Measurements from ENCODE around the gene SLC7A6OS.

SLC7A6OS gene

GRCh38 chr16:68283801-68284598 is 26.7 kb downstream of the SLC7A6OS start:
- Histone ChIP-seq H3K9me3 (ENCODE audit: control insufficient read depth, low read depth, low read length) (no peaks in the 10 kb centered on the region), H3K4me1 (ENCODE audit: control insufficient read depth, low read depth, low read length) (no peaks in the 10 kb centered on the region)

GRCh38 chr16:68283346-68283745 is 27.4 kb downstream of the SLC7A6OS start:
- H3K36me3 ChIP-seq (ENCODE audit: control insufficient read depth, low read depth, low read length): peaks cover 19% of the 10 kb centered on the region
- no peak overlapping the region for H3K27ac ChIP-seq (ENCODE audit: low read length)
- H3K4me1 ChIP-seq (ENCODE audit: control insufficient read depth, low read depth, low read length): no peaks in the 10 kb centered on the region
- H3K9me3 ChIP-seq (ENCODE audit: control insufficient read depth, low read depth, low read length): no peaks in the 10 kb centered on the region
- H3K4me3 ChIP-seq (ENCODE audit: low read length): no peak overlapping the region
- H3K9ac ChIP-seq (ENCODE audit: low read length): no peak overlapping the region
- no peaks in the 10 kb centered on the region for H3K27me3 ChIP-seq (ENCODE audit: control insufficient read depth, insufficient read depth, low read length)

More at GRCh38 chr16:68283801-68284598, 26.7 kb downstream of the SLC7A6OS start:
- H3K4me3 ChIP-seq (ENCODE audit: low read length): no peak overlapping the region
- no peak overlapping the region for H3K9ac ChIP-seq (ENCODE audit: low read length)
- no peak overlapping the region for H3K27ac ChIP-seq (ENCODE audit: low read length)
- H3K27me3 ChIP-seq (ENCODE audit: control insufficient read depth, insufficient read depth, low read length): no peaks in the 10 kb centered on the region
- H3K36me3 ChIP-seq (ENCODE audit: control insufficient read depth, low read depth, low read length): peaks cover 19% of the 10 kb centered on the region

GRCh38 chr16:68282064-68282452 is 28.7 kb downstream of the SLC7A6OS start:
- no peak overlapping the region for H3K9ac ChIP-seq (ENCODE audit: low read length)
- no peaks in the 10 kb centered on the region for H3K4me1 ChIP-seq (ENCODE audit: control insufficient read depth, low read depth, low read length)
- H3K27ac ChIP-seq (ENCODE audit: low read length): no peak overlapping the region
- no peaks in the 10 kb centered on the region for H3K27me3 ChIP-seq (ENCODE audit: control insufficient read depth, insufficient read depth, low read length)
- H3K4me3 ChIP-seq (ENCODE audit: low read length): no peak overlapping the region
- H3K36me3 ChIP-seq (ENCODE audit: control insufficient read depth, low read depth, low read length): peaks cover 11% of the 10 kb centered on the region
- no peaks in the 10 kb centered on the region for H3K9me3 ChIP-seq (ENCODE audit: control insufficient read depth, low read depth, low read length)

- H3K36me3 ChIP-seq (ENCODE audit: control insufficient read depth, low read depth, low read length): peaks cover 11% of the 10 kb centered on the region
- no peak overlapping the region for H3K4me3 ChIP-seq (ENCODE audit: low read length)
- no peaks in the 10 kb centered on the region for H3K27me3 ChIP-seq (ENCODE audit: control insufficient read depth, insufficient read depth, low read length)
- H3K4me1 ChIP-seq (ENCODE audit: control insufficient read depth, low read depth, low read length): no peaks in the 10 kb centered on the region
- no peak overlapping the region for H3K9ac ChIP-seq (ENCODE audit: low read length)
- no peak overlapping the region for H3K27ac ChIP-seq (ENCODE audit: low read length)
- H3K9me3 ChIP-seq (ENCODE audit: control insufficient read depth, low read depth, low read length): no peaks in the 10 kb centered on the region
These were observed 29.2 kb downstream of the SLC7A6OS start for GRCh38 chr16:68281368-68282063.

- Histone ChIP-seq H3K9ac (ENCODE audit: low read length) (no peak overlapping the region), H3K4me1 (ENCODE audit: control insufficient read depth, low read depth, low read length) (no peaks in the 10 kb centered on the region), H3K36me3 (ENCODE audit: control insufficient read depth, low read depth, low read length) (peaks cover 12% of the 10 kb centered on the region), H3K27me3 (ENCODE audit: control insufficient read depth, insufficient read depth, low read length) (no peaks in the 10 kb centered on the region), H3K4me3 (ENCODE audit: low read length) (no peak overlapping the region), H3K9me3 (ENCODE audit: control insufficient read depth, low read depth, low read length) (no peaks in the 10 kb centered on the region), H3K27ac (ENCODE audit: low read length) (no peak overlapping the region)
These were observed 30.8 kb downstream of the SLC7A6OS start for GRCh38 chr16:68279726-68280558.

GRCh38 chr16:68276223-68276622 is 34.5 kb downstream of the SLC7A6OS start:
- H3K36me3 ChIP-seq (ENCODE audit: control insufficient read depth, low read depth, low read length): peaks cover 15% of the 10 kb centered on the region
- no peaks in the 10 kb centered on the region for H3K4me1 ChIP-seq (ENCODE audit: control insufficient read depth, low read depth, low read length)
- no peaks in the 10 kb centered on the region for H3K27me3 ChIP-seq (ENCODE audit: control insufficient read depth, insufficient read depth, low read length)
- H3K27ac ChIP-seq (ENCODE audit: low read length): no peak overlapping the region
- H3K9ac ChIP-seq (ENCODE audit: low read length): no peak overlapping the region
- H3K4me3 ChIP-seq (ENCODE audit: low read length): no peak overlapping the region
- no peaks in the 10 kb centered on the region for H3K9me3 ChIP-seq (ENCODE audit: control insufficient read depth, low read depth, low read length)

- H3K27ac ChIP-seq (ENCODE audit: low read length): no peak overlapping the region
These were observed 35.0 kb downstream of the SLC7A6OS start for GRCh38 chr16:68275611-68276191.

GRCh38 chr16:68274441-68274840 is 36.3 kb downstream of the SLC7A6OS start:
- Histone ChIP-seq H3K4me1 (ENCODE audit: control insufficient read depth, low read depth, low read length) (no peaks in the 10 kb centered on the region), H3K9me3 (ENCODE audit: control insufficient read depth, low read depth, low read length) (no peaks in the 10 kb centered on the region), H3K27me3 (ENCODE audit: control insufficient read depth, insufficient read depth, low read length) (no peaks in the 10 kb centered on the region), H3K27ac (ENCODE audit: low read length) (no peak overlapping the region), H3K4me3 (ENCODE audit: low read length) (no peak overlapping the region), H3K36me3 (ENCODE audit: control insufficient read depth, low read depth, low read length) (peaks cover 13% of the 10 kb centered on the region), H3K9ac (ENCODE audit: low read length) (no peak overlapping the region)

More at GRCh38 chr16:68275611-68276191, 35.0 kb downstream of the SLC7A6OS start:
- Histone ChIP-seq H3K9me3 (ENCODE audit: control insufficient read depth, low read depth, low read length) (no peaks in the 10 kb centered on the region), H3K4me1 (ENCODE audit: control insufficient read depth, low read depth, low read length) (no peaks in the 10 kb centered on the region), H3K36me3 (ENCODE audit: control insufficient read depth, low read depth, low read length) (peaks cover 13% of the 10 kb centered on the region), H3K4me3 (ENCODE audit: low read length) (no peak overlapping the region), H3K9ac (ENCODE audit: low read length) (no peak overlapping the region), H3K27me3 (ENCODE audit: control insufficient read depth, insufficient read depth, low read length) (no peaks in the 10 kb centered on the region)

- peaks cover 13% of the 10 kb centered on the region for H3K36me3 ChIP-seq (ENCODE audit: control insufficient read depth, low read depth, low read length)
- no peaks in the 10 kb centered on the region for H3K4me1 ChIP-seq (ENCODE audit: control insufficient read depth, low read depth, low read length)
- no peak overlapping the region for H3K27ac ChIP-seq (ENCODE audit: low read length)
- no peaks in the 10 kb centered on the region for H3K27me3 ChIP-seq (ENCODE audit: control insufficient read depth, insufficient read depth, low read length)
- no peak overlapping the region for H3K4me3 ChIP-seq (ENCODE audit: low read length)
- no peak overlapping the region for H3K9ac ChIP-seq (ENCODE audit: low read length)
- no peaks in the 10 kb centered on the region for H3K9me3 ChIP-seq (ENCODE audit: control insufficient read depth, low read depth, low read length)
These were observed 36.9 kb downstream of the SLC7A6OS start for GRCh38 chr16:68273896-68274295.

GRCh38 chr16:68273459-68273858 is 37.3 kb downstream of the SLC7A6OS start:
- peaks cover 13% of the 10 kb centered on the region for H3K36me3 ChIP-seq (ENCODE audit: control insufficient read depth, low read depth, low read length)
- no peaks in the 10 kb centered on the region for H3K27me3 ChIP-seq (ENCODE audit: control insufficient read depth, insufficient read depth, low read length)
- no peak overlapping the region for H3K27ac ChIP-seq (ENCODE audit: low read length)
- H3K9ac ChIP-seq (ENCODE audit: low read length): no peak overlapping the region
- H3K9me3 ChIP-seq (ENCODE audit: control insufficient read depth, low read depth, low read length): no peaks in the 10 kb centered on the region
- H3K4me3 ChIP-seq (ENCODE audit: low read length): no peak overlapping the region
- no peaks in the 10 kb centered on the region for H3K4me1 ChIP-seq (ENCODE audit: control insufficient read depth, low read depth, low read length)

All from iPS-18a (cell line).